HG02852 (cell line): ENCODE data around the gene DDX23.

Experiments
- ATAC-seq: cut with Tn5 transposase; IDR thresholded peaks from one replicate; pipeline ENCODE4 v1.9.1; 2021; ENCODE audit warnings: mild to moderate bottlenecking, moderate library complexity; ENCODE audit not compliant: unreplicated experiment

The DDX23 gene

DNA sequence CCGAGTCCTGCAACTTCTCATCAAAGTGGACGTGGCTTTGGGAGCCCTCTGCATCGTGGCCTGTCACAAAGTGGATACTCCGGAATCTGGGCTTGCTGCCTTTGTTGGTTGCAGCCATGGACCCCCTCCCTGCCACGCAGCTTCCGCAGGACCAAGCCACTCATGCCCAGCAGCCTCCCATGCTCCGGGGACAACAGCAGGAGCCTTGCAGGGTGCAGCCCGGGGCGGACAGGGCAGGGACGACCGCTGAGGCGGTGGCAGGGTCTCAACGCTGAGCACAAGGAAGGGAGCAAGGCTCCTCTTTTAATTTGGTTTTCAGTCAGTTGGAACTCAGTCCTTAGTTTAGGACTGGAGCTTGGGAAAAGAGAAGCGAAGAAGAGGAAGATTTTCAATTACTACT is 51.0 kb downstream of the DDX23 start:
- no peak for ATAC-seq

DNA sequence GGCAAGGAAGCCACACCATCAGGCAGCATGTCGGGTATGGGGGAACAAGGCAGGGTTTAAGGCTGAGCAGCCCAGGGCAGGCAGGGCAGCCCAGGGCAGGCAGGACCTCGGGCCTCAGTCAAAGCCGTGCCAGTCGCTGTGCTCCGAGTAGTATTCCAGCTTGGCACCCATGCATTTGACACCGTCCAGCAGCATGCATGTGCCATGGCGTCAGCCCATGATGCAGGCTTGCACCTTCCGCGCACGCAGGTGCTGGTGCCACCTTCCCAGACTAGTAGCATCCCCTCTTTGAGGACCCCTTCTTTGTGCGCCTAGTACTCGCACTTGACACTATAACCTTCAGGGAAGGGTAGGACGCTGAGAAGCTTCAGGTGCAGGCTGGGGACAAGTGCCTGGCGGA is 51.5 kb downstream of the DDX23 start:
- no peak for ATAC-seq

GRCh38 chr12:48796976-48797375 is 55.0 kb downstream of the DDX23 start:
- no peak for ATAC-seq

GRCh38 chr12:48795550-48796455 is 56.2 kb downstream of the DDX23 start:
- ATAC-seq, result no peak

- no peak for ATAC-seq
Observed at GRCh38 chr12:48794870-48795269, 57.1 kb downstream of the DDX23 start.

DNA sequence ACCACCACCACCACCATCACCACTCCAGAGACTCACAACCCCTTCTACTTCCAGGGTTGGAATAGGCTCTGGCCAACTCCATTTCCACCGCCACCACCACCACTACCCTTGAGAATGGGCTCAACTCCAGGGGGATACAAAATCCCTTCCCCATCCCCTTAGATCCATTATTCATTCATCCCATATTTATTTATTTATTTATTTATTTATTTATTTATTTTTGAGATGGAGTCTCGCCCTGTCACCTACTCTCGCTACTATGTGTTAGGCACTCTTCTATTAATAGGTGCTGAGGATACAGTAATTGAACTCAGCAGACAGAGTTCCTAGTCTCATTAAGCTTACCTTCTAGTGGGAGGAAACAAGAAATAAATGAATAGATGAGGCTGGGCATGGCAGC is 58.3 kb downstream of the DDX23 start:
- ATAC-seq, result no peak

GRCh38 chr12:48789858-48790326 is 62.1 kb downstream of the DDX23 start:
- ATAC-seq, result no peak

- ATAC-seq, result no peak
Observed at GRCh38 chr12:48788854-48789775, 62.8 kb downstream of the DDX23 start, which contains the start of gene ADCY6. TSS of gene ADCY6 (minus strand) at chr12:48789089. CDS start at chr12:48783434, 5,655 bp downstream.

DNA sequence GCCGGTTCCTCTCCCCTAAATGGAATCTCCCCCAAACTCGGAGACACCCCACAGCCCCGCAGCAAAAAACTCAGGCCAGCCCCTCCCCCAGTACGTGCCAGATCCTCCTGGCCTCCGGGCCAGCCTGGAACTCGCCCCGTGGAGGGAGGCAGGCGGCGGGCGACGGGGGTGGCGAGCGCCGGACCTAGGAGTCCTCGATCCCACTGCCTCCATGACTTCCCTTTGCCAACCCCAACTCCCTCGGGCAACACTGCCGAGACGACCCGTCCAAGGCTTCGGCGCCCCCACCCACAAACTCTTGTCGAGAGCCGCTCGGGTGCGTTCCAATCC is 63.5 kb downstream of the DDX23 start:
- ATAC-seq, result no peak

GRCh38 chr12:48787791-48788523 is 64.0 kb downstream of the DDX23 start:
- no peak for ATAC-seq

- no peak for ATAC-seq
Observed at GRCh38 chr12:48786591-48787544, 65.1 kb downstream of the DDX23 start.

DNA sequence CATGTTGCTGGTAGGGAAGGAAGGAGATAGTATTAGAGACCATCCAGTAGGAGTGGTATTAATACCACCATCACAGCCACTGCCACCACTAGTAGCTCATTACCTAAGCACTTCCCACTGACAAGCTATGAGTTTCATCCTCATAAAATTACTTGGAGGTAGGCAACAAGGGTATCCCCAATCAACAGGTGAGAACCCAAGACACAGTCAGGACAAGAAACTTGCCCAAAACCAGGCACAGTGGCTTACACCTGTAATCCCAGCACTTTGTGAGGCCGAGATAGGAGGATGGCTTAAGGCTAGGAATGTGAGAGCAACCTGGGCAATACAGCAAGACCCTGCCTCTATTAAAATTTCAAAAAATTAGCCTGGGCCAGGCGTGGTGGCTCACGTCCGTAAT is 68.5 kb downstream of the DDX23 start:
- no peak for ATAC-seq

DNA sequence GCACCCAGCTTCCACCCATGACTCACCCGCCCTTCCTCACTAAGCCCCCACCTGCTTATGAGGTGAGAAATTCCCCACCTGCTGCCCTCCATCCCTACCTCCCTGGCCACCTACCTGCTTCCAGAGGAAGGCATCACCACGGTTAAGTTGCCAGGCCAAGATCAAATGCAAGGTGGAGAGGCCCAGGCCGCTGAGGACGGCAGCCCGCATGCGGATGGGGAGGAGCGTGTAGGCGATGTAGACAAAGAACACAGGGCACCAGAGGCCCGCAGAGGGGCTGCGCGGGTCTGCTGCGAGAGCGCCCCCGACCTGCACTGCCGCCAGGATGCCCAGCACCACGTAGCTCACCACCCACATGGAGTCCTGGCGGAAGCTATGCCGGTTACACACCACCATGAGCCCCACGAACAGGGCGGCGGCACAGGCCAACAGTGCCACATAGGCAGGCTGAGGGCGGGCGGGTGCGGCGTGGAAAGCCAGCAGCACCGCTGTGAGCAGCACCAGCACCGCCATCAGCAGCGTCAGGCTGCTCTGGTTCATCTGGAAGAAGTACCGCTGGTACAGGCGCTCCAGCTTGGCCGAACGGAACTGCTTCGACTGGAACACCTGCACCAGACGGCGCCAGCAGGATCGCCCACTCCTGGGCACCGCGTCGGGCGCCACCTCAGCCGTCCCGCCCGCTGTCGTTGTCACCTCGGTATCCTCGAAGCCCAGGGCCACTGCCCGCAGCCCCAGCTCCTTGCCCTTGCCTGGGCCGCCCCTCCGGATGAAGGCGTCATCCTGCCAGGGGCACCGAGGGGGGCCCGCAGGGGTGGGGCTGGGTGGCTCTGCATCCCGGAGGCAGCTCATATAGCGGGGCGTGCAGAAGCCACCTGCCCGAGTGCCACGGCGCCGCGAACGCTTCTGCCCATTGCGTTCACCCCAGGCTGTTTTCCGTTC is 69.2 kb downstream of the DDX23 start:
- ATAC-seq, result no peak

DNA sequence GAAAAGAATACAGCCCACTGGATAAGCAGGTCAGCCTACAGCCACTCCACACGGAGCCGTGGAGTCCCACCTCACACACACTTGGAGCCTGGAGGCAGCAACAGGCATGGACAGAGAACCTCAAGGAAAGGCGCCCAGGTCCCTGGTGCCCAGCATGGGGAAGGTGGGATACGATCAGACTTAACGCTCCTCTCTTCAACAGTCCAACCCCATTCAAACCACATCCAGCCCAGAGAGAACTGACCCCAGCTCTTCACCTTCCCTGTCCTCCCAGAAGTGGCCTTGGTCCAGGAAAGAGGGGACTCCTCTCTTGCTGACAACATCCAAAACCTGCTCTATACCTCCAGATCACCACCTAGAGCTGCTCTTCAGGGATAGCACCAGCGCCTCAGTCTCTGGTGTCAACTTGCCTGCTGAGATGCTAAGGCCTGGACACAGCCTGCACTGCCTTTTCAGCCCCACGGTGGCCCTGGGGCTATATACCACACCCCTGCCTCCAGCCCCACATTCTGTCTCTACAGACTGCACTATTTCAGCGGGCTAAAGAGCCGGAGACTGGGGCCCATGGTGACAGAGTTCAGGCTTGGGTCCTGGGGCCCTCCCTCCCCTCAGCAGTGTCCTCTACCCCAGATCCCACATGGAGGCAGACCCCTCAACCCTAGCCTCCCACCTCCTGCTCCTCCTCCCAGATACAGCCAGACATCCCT is 70.1 kb downstream of the DDX23 start:
- no peak for ATAC-seq

DNA sequence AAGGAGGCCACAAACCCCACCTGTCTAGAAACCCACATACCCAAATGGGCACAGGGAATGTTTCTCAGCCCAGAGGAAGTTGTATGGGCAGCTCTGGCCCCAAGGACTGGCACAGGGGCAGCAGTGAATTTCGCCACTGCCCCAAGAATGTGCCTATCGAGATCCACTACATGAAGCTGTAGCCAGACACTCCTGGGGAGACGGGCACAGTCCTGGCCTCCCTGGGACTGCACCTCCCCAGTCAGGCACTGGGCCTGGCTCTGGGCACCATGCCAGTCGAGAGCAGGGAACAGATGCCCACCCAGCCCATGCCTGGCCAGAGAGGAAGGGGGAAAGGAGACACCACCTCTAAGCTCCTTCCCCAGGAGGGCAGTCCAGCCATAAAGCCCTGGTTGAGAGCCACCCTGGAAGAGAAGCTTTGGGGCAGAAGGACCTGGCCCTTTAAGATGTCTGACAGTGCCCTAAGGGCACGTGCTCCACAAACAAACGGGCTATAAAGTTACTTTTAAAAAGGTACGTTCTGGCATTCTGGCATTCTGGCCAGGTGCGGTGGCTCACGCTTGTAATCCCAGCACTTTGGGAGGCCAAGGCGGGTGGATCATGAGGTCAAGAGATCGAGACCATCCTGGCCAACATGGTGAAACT is 71.5 kb downstream of the DDX23 start:
- no peak for ATAC-seq

DNA sequence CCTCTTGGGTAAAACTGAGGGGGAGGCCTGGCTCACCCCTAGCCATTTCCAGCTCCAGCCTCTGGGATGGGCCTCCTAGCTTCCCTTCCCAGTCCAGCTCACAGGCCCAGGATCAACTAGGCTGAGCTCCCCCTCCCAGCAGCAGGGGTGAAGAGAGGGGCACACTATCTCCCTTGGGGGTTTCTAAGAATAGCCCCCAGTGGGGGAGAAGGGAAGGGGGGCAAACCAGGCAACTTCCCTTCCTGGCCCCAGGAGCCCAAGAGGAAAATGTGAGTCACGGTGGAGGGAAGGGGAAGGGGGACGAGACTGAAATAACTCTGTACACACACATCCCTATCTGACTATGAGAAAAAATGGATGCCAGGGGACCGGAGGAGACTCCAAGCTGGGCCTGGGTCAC is 72.1 kb downstream of the DDX23 start:
- no peak for ATAC-seq
